Stomach (tissue), 4 donors: ENCODE results near the gene SLC2A6.

Source experiments
- CTCF ChIP-seq, 7 experiments: fragments of 450-650 bp in 4 of 7; fragments of 200-600 bp in 3 of 7; sonication (generic) in 3 of 7; IDR thresholded peaks; one replicate each; pipeline ENCODE4 v1.5.1; 2016 to 2019; ENCODE audit warnings: antibody characterized with exemption in 7 of 7, control low read depth in 2 of 7, mild to moderate bottlenecking in 1 of 7
- EP300 ChIP-seq: sonication (generic); formaldehyde crosslinking; IDR thresholded peaks from one replicate; pipeline ENCODE4 v1.6.1; 2017; ENCODE audit warnings: antibody characterized with exemption
- POLR2A ChIP-seq, 4 donors: fragments of 450-650 bp; IDR thresholded peaks; one replicate each; pipeline ENCODE4 v1.6.1; 2016; ENCODE audit warnings: antibody characterized with exemption in 4 of 4, control low read depth in 2 of 4, mild to moderate bottlenecking in 1 of 4, moderate library complexity in 1 of 4

- TF ChIP-seq EP300 (no peak), CTCF (IDR thresholded peaks at IDR 0.05) (no peak), POLR2A (IDR thresholded peaks at IDR 0.05) (no peak)
These were observed 3.4 kb downstream of the SLC2A6 start for GRCh38 chr9:133475292-133476012.
